ENCODE data around the gene GGT6. TPM values are rescaled to one million over a fixed set of nuclear protein-coding genes. Genes with fewer than 3 reads are reported as not detected.
"Not testable (repeated sequence)": the region's sequence is repeated elsewhere in the genome, so short reads cannot be mapped to it uniquely, and the experiment has no call there.

GGT6 gene
- total RNA-seq = not detected in 2 replicates

- Mint-ChIP-seq H3K36me3 (ENCODE audit: low read depth) (no peaks in the 10 kb centered on the region), H3K4me1 (peaks cover 41% of the 10 kb centered on the region), H3K9me3 (no peaks in the 10 kb centered on the region), H3K27ac (no peak within 1 kb of the TSS), H3K27me3 (no peaks in the 10 kb centered on the region), H3K4me3 (no peak within 1 kb of the TSS)
- no peak for DNase-seq
- intact Hi-C loops (cut with micrococcal nuclease) = loop anchor here (5.0 kb wide), 1 partner anchor 77 kb away; no protein-coding TSS in a partner anchor
These were observed at the start of gene GGT6 for GRCh38 chr17:4560421-4560820. Gene GGT6, minus strand, starts transcription at chr17:4560577. Its CDS starts 56 bp downstream, at chr17:4560521.

GRCh38 chr17:4610162-4610561, 49.8 kb upstream of the GGT6 start:
- no peak overlapping the region for H3K4me3 Mint-ChIP-seq
- intact Hi-C loops (cut with micrococcal nuclease) = no loop called here
- no peaks in the 10 kb centered on the region for H3K9me3 Mint-ChIP-seq
- no peak overlapping the region for H3K27ac Mint-ChIP-seq
- no peak for DNase-seq
- peaks cover 32% of the 10 kb centered on the region for H3K27me3 Mint-ChIP-seq
- H3K4me1 Mint-ChIP-seq = no peaks in the 10 kb centered on the region
- no peaks in the 10 kb centered on the region for H3K36me3 Mint-ChIP-seq (ENCODE audit: low read depth)

GRCh38 chr17:4609761-4610160, 49.4 kb upstream of the GGT6 start:
- Mint-ChIP-seq H3K36me3 (ENCODE audit: low read depth) (no peaks in the 10 kb centered on the region), H3K27me3 (peaks cover 32% of the 10 kb centered on the region), H3K9me3 (no peaks in the 10 kb centered on the region), H3K27ac (no peak overlapping the region), H3K4me3 (no peak overlapping the region), H3K4me1 (no peaks in the 10 kb centered on the region)
- intact Hi-C loops (cut with micrococcal nuclease) = no loop called here
- no peak for DNase-seq

GRCh38 chr17:4607773-4608187, 47.4 kb upstream of the GGT6 start:
- no peaks in the 10 kb centered on the region for H3K36me3 Mint-ChIP-seq (ENCODE audit: low read depth)
- intact Hi-C loops (cut with micrococcal nuclease) = no loop called here
- no peak overlapping the region for H3K27ac Mint-ChIP-seq
- H3K27me3 Mint-ChIP-seq = peaks cover 27% of the 10 kb centered on the region
- H3K4me1 Mint-ChIP-seq = no peaks in the 10 kb centered on the region
- no peaks in the 10 kb centered on the region for H3K9me3 Mint-ChIP-seq
- DNase-seq = no peak
- no peak overlapping the region for H3K4me3 Mint-ChIP-seq

GRCh38 chr17:4607261-4607741, 46.9 kb upstream of the GGT6 start:
- Mint-ChIP-seq H3K4me3 (no peak overlapping the region), H3K27ac (no peak overlapping the region)

GRCh38 chr17:4605826-4606225, 45.4 kb upstream of the GGT6 start:
- H3K9me3 Mint-ChIP-seq = no peaks in the 10 kb centered on the region
- no peak for DNase-seq
- no peaks in the 10 kb centered on the region for H3K4me1 Mint-ChIP-seq
- peaks cover 27% of the 10 kb centered on the region for H3K27me3 Mint-ChIP-seq
- intact Hi-C loops (cut with micrococcal nuclease) = no loop called here
- no peak overlapping the region for H3K4me3 Mint-ChIP-seq
- no peak overlapping the region for H3K27ac Mint-ChIP-seq
- no peaks in the 10 kb centered on the region for H3K36me3 Mint-ChIP-seq (ENCODE audit: low read depth)

More at GRCh38 chr17:4607261-4607741, 46.9 kb upstream of the GGT6 start:
- intact Hi-C loops (cut with micrococcal nuclease) = no loop called here
- H3K36me3 Mint-ChIP-seq (ENCODE audit: low read depth) = no peaks in the 10 kb centered on the region
- H3K27me3 Mint-ChIP-seq = peaks cover 27% of the 10 kb centered on the region
- no peaks in the 10 kb centered on the region for H3K9me3 Mint-ChIP-seq
- no peaks in the 10 kb centered on the region for H3K4me1 Mint-ChIP-seq
- DNase-seq = no peak

- intact Hi-C loops (cut with micrococcal nuclease); H3K27ac Mint-ChIP-seq; DNase-seq; H3K9me3 Mint-ChIP-seq; H3K4me3 Mint-ChIP-seq; H3K4me1 Mint-ChIP-seq; H3K36me3 Mint-ChIP-seq (ENCODE audit: low read depth): not testable (repeated sequence)
- peaks cover 25% of the 10 kb centered on the region for H3K27me3 Mint-ChIP-seq
These were observed 44.4 kb upstream of the GGT6 start for GRCh38 chr17:4604736-4605135.

GRCh38 chr17:4604111-4604644, 43.8 kb upstream of the GGT6 start:
- intact Hi-C loops (cut with micrococcal nuclease) = no loop called here
- H3K27me3 Mint-ChIP-seq = peaks cover 19% of the 10 kb centered on the region
- no peaks in the 10 kb centered on the region for H3K36me3 Mint-ChIP-seq (ENCODE audit: low read depth)
- no peak overlapping the region for H3K27ac Mint-ChIP-seq
- no peak for DNase-seq
- no peaks in the 10 kb centered on the region for H3K9me3 Mint-ChIP-seq
- no peak overlapping the region for H3K4me3 Mint-ChIP-seq
- no peaks in the 10 kb centered on the region for H3K4me1 Mint-ChIP-seq

- no peak for DNase-seq
- Mint-ChIP-seq H3K4me3 (no peak overlapping the region), H3K27ac (no peak overlapping the region), H3K9me3 (no peaks in the 10 kb centered on the region), H3K27me3 (peaks cover 3% of the 10 kb centered on the region), H3K4me1 (no peaks in the 10 kb centered on the region), H3K36me3 (ENCODE audit: low read depth) (no peaks in the 10 kb centered on the region)
- intact Hi-C loops (cut with micrococcal nuclease) = no loop called here
These were observed 41.7 kb upstream of the GGT6 start for GRCh38 chr17:4602041-4602440.

GRCh38 chr17:4601326-4601725, 40.9 kb upstream of the GGT6 start:
- no peak overlapping the region for H3K4me3 Mint-ChIP-seq
- no peaks in the 10 kb centered on the region for H3K36me3 Mint-ChIP-seq (ENCODE audit: low read depth)
- DNase-seq = no peak
- intact Hi-C loops (cut with micrococcal nuclease) = no loop called here
- no peaks in the 10 kb centered on the region for H3K9me3 Mint-ChIP-seq
- peaks cover 3% of the 10 kb centered on the region for H3K27me3 Mint-ChIP-seq
- H3K27ac Mint-ChIP-seq = no peak overlapping the region
- H3K4me1 Mint-ChIP-seq = no peaks in the 10 kb centered on the region

- intact Hi-C loops (cut with micrococcal nuclease) = no loop called here
- H3K4me3 Mint-ChIP-seq = no peak overlapping the region
- peaks cover 3% of the 10 kb centered on the region for H3K27me3 Mint-ChIP-seq
- H3K9me3 Mint-ChIP-seq = no peaks in the 10 kb centered on the region
- no peaks in the 10 kb centered on the region for H3K4me1 Mint-ChIP-seq
- H3K27ac Mint-ChIP-seq = no peak overlapping the region
- no peak for DNase-seq
- H3K36me3 Mint-ChIP-seq (ENCODE audit: low read depth) = no peaks in the 10 kb centered on the region
These were observed 40.2 kb upstream of the GGT6 start for GRCh38 chr17:4600563-4600962.

- Mint-ChIP-seq H3K4me3 (no peak overlapping the region), H3K27ac (no peak overlapping the region), H3K36me3 (ENCODE audit: low read depth) (no peaks in the 10 kb centered on the region), H3K9me3 (no peaks in the 10 kb centered on the region), H3K4me1 (peaks cover 3% of the 10 kb centered on the region), H3K27me3 (peaks cover 6% of the 10 kb centered on the region)
- no peak for DNase-seq
- intact Hi-C loops (cut with micrococcal nuclease) = no loop called here
These were observed 39.3 kb upstream of the GGT6 start for GRCh38 chr17:4599505-4600281.

GRCh38 chr17:4598776-4599504, 38.6 kb upstream of the GGT6 start:
- intact Hi-C loops (cut with micrococcal nuclease) = no loop called here
- H3K27me3 Mint-ChIP-seq = peaks cover 3% of the 10 kb centered on the region
- no peak overlapping the region for H3K27ac Mint-ChIP-seq
- DNase-seq = no peak
- H3K36me3 Mint-ChIP-seq (ENCODE audit: low read depth) = no peaks in the 10 kb centered on the region
- no peaks in the 10 kb centered on the region for H3K9me3 Mint-ChIP-seq
- H3K4me1 Mint-ChIP-seq = peaks cover 3% of the 10 kb centered on the region
- no peak overlapping the region for H3K4me3 Mint-ChIP-seq

GRCh38 chr17:4597975-4598374, 37.6 kb upstream of the GGT6 start:
- no peak for DNase-seq

More at GRCh38 chr17:4597975-4598374, 37.6 kb upstream of the GGT6 start:
- intact Hi-C loops (cut with micrococcal nuclease) = no loop called here
- peaks cover 3% of the 10 kb centered on the region for H3K27me3 Mint-ChIP-seq
- no peak overlapping the region for H3K27ac Mint-ChIP-seq
- H3K4me1 Mint-ChIP-seq = peaks cover 3% of the 10 kb centered on the region
- H3K4me3 Mint-ChIP-seq = no peak overlapping the region
- H3K9me3 Mint-ChIP-seq = no peaks in the 10 kb centered on the region
- no peaks in the 10 kb centered on the region for H3K36me3 Mint-ChIP-seq (ENCODE audit: low read depth)

All from activated CD4-positive, alpha-beta T cell treated with anti-CD3 and anti-CD28 coated beads, Interleukin-2, amount 10 ng/mL, durations not matched to agents 24 days and 14 days (primary cell).